Anterior cingulate cortex (tissue), 58 donors: ENCODE measurements around the gene CCDC88C.
A peak's percentile ranks its signal among the peaks of the same experiment; 100 is the strongest.

Experiments
- DNase-seq, 58 donors: peaks; one replicate each; lab custom pipeline; 2025; lab: John Stamatoyannopoulos, UW

The CCDC88C gene

DNA sequence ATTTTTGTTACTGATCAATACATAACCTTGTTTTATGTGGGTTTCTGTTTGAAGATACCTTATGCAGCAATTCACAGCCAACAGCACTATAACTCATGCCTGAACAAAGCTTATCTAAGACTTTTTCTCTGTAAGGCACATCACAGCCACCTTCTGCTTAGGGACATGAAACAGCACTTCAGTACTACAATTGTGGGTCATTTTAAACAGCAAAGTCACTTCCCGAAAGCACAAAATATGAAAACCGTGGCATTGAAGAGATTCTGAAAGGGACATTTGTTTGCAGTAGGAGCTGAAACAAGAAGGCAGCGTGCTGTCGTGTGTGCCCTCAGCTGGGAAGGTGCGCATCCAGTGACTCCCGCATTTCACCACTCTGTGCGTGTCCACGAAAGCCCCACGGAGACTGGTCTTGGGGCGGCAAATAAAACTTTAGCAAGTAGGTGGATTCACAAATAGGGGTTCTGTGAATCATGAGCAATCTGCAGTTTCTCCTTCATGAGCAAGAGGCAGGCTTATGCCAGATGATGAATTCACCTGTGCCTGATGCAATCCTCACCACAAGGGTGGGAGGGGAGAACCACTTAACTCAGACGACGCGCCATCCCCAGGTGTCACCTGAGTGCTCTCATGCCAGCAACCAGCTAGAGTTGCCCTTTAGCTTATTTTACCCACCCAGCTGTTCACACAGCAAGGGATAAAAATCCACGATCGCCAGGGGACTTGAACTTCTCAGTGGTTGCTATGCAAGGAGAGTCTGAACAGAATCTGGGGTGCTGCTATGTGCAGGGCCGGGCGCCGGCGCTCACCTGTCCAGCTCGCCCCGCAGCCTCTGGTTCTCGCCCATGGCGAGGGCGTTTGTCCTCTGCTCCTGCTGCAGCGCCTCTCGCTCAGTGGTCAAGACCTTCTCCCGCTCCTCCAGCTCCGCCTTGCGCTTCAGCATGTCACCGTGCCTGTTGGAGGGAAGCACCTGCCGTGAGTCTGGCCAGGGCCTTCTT lies 118.2 kb downstream of the CCDC88C start:
- no peak for DNase-seq

DNA sequence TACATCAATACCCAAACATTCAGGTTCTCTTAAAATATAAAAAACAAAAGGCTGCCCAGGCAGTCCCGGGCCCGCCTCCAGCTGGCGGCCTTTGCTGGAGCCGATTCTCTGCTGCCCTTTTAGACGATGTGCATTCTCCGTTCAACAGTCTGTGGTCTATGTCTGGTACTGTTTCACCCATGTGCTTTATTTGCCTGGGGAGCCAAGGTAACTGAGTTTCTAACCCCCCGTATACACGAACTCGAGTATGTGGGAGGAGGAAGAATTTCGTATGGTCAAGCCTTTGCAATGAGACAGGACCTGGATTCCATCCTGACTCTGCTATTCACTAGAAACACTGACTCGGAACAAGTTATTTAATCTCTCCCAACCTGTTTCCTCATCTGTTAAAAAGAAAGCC lies 119.0 kb downstream of the CCDC88C start:
- DNase-seq, result peak in 2 of 58 donors; percentile 1 to 22

GRCh38 chr14:91297081-91297711 lies 120.4 kb downstream of the CCDC88C start:
- DNase-seq, result no peak

DNA sequence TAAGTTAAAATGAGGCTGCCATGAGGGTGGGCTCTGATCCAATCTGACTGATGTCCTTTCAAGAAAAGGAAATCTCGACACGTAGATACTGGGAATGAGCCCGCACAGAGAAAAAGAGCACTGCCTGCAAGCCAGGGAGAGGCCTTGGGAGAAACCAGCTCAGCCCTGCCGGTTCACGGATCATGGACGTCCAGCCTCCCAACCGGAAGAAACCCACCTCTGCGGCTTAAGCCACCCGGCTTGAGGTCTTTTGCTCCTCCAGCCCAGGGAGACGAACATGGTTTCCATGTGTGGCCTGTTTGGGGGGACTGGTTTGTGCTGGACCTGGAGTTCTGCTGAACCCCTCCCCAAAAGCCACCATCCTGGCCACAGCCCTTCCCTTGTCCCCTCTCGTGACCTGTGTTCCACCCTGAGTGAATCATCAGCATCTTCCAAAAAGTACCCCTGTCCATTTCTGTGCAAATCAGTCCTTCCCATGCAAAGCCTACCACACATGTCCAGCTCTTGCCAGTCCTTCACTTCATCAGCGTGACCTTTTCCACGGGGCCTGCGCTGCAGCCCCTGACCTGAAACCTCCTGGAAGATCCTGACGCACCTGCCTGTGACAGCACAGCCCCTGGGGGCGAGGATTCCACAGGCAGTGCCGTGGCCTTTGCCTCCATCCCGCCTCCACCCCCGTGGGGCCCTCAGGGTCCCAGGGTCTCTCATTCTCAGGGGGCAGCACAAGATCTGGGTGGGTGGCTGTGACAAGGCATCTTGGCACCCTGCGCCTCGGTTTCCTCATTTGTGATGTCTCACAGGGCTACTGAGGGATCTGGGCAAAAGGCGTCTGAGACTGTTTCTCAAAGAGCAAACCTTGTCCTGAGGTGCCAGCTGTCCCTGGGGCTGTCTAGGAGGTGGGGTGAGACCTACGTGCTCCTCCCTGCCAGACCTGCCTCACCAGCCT lies 121.5 kb downstream of the CCDC88C start:
- DNase-seq, result no peak

DNA sequence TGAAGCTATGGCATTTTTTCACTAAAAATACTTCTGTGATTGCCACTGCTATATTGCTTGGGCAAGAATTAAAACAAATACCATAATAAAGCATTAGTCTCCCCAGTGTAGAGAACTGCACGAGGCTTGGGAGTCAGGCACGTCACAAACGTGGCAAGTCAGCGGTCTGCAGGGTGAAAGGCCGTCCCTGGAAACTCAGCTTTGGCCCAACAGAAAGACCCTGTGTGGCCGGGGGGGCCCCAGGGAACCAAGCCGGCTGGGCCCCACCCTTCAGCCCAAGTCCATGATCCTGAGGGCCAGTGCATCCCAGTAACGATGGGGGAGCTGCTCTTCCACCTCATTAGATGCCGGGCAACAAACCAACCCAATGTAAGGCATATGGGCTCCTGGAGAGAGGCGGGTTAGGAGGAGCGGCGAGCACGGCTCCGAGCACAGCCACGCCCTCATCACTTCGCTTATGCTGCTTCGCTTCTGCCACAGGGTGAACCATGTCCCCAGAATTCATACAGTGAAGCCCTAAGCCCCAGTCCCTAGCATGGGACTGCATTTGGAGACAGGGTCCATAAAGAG lies 122.3 kb downstream of the CCDC88C start:
- DNase-seq, result no peak

- DNase-seq, result no peak
These were observed 123.5 kb downstream of the CCDC88C start for GRCh38 chr14:91294153-91294552.

DNA sequence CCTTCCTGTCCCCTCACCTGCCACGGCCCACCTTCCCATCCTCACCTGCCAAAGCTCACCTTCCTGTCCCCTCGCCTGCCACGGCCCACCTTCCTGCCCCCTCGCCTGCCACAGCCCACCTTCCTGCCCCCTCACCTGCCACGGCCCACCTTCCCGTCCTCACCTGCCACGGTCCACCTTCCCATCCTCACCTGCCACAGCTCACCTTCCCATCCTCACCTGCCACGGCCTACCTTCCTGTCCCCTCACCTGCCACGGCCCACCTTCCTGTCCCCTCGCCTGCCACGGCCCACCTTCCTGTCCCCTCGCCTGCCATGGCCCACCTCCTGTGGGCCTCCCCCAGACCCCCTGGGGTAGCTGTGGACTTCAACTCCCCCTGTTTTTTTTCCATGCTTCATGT lies 124.3 kb downstream of the CCDC88C start:
- DNase-seq, result peak in 2 of 58 donors; percentile 8 to 14

DNA sequence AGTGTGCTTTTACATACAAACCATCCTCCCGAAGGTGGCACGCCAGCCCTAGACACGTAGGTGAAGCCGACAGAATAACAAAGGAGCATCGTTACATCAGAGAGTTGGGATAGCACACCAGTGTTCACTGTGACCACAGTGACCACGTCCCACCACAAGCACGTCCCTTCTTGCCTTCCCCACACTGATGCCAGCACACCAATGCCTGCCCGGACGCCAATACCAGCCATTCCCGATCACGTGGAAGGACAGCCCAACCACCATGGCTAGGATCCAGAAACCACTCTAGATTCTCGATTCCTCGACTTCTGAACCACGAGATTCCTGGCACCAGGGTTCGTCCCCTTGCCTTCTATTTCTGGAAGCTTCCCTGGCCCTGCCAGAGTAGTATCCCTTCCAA lies 125.1 kb downstream of the CCDC88C start:
- DNase-seq, result no peak

DNA sequence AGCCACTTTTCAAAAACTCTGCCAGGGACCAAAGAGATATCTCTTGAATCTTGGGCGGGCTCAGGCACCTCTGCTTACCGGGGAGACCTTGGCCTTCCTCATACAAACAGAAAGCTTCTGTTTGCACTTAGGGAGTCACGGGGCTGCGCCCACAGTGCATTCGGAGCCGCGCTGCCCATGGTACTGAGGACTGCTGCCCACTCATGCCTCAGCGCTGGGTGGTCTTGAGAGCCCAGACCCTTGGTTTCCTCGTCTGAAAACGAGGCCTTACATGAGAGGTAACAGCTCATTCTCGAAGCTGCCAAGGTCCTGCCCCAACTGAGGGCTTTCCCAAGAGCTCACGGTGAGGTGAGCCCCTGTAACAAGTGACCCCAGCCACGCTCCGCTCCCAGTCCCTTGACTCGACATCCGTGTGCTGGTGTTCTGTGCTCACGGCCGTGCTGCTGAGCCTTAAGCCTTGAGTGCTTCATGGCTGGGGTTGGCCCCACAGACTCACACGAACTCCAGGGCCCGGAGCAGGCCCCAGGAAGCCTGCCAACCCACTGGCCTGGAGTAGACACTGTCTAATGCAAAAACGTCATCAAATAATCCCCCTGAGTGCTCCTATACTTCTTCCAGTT lies 125.7 kb downstream of the CCDC88C start:
- DNase-seq, result no peak

DNA sequence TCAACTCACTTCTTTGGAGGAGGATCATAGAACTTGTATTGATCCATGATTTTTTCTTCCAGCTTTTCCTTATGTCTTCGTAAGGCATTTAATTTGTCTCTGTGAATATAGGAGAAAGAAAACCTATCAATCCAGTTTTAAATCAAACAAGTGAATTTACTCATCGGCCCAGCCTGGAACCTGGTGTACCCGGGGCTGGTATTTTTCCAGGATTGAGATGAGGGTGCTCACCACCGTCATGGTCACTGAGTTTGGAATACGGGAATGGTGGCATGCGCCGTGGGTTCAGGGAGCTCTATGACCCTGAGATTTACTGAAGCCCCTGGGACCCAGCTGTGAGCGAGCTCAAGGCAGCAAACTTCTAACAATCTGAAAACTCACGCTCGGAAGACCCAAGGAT lies 126.6 kb downstream of the CCDC88C start:
- no peak for DNase-seq

- DNase-seq, result no peak
These were observed 128.2 kb downstream of the CCDC88C start for GRCh38 chr14:91289464-91289863.

GRCh38 chr14:91288876-91289275 lies 128.7 kb downstream of the CCDC88C start:
- no peak for DNase-seq

GRCh38 chr14:91286530-91286937 lies 131.1 kb downstream of the CCDC88C start:
- peak in 54 of 58 donors; percentile 10 to 88 (median 38) for DNase-seq

GRCh38 chr14:91284791-91285548 lies 132.7 kb downstream of the CCDC88C start:
- no peak for DNase-seq

DNA sequence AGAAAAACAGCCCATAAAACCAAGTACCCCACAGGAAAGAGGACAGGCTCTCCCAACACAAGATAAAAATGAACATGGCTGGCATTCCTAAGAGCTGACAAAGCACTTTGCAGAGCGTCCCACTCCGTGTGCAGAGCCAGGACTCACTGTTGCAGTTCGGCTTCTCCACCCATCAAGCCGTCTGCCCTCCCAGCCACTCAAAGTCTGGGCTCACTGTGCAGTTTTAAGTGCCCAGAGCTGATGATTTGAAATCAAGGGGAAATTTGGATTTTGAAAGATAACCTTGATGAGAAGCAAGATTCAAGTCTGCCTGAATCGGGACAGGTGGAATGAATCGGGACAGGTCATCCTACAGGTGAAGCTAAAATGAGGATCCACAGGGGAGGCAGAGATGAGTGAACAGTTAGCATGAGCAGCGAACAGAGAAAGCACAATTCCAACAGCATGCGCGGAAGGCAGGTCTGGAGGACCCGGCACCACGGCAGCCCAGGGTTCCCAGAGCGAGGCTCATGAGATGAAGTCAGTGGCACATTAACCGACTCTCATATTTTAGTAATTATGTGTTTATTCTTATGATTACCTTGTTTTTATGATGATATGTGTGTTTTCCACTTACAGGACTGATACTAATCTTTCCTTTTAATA lies 133.4 kb downstream of the CCDC88C start:
- no peak for DNase-seq

GRCh38 chr14:91283666-91284065 lies 134.0 kb downstream of the CCDC88C start:
- DNase-seq, result no peak

GRCh38 chr14:91282954-91283645 lies 134.5 kb downstream of the CCDC88C start:
- DNase-seq, result no peak

- DNase-seq, result no peak
These were observed 136.3 kb downstream of the CCDC88C start for GRCh38 chr14:91281346-91281745.
